Renal pelvis (tissue), 4 donors: ENCODE results near the gene MAP4K2. TPM values are rescaled to one million over a fixed set of nuclear protein-coding genes. Genes with fewer than 3 reads are reported as not detected.

Experiments
- DNase-seq: peaks from one replicate; pipeline ENCODE4 v3.0.0-alpha.2; 2013
- polyA plus RNA-seq, 3 donors: library from polyadenylated mRNA; unstranded; fragments of 120-200 nt; gene quantifications; one replicate each; pipeline ENCODE4 v1.2.1, GENCODE V29; 2013; ENCODE audit not compliant: insufficient read length in 3 of 3

MAP4K2 gene
- polyA plus RNA-seq, 3 donors: 20.4 to 27.6 (median 23.0) TPM

DNA sequence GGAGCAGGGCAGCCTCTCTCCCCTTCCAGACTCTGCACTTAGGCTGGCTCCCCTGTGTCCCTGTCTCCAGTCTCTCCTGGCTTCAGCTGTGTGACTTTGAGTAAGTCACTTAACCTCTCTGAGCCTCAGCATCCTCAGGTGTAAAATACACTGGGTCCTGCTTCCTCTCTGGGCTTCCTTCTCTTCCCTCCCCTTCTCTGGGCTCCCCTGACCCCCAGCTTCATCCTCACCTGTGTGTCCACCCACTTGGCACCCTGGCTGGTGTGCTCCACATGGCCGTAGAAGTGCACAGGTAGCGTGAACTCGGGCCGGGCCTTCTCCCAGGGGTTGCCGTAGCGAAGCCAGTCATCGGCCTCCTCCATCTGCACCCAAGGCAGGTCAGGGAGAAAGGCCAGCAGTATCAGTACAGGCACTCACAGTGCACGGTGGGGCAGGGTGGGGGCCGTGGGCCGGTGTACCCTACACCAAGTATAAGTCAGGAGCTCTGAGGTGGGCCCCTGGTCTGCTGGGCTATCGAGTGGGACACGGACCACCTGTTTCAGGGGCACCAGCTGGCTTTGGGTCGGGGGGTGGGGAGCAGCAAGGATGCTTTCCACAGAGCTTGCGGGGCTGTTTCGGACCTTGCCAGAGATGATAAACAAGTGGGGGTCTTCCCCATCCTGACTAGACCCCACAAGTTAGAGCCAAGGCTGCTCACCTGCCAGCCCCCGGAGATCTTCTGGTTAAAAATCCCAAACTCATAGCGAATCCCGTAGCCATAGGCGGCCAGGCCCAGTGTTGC lies 45.3 kb downstream of the MAP4K2 start:
- no peak for DNase-seq

DNA sequence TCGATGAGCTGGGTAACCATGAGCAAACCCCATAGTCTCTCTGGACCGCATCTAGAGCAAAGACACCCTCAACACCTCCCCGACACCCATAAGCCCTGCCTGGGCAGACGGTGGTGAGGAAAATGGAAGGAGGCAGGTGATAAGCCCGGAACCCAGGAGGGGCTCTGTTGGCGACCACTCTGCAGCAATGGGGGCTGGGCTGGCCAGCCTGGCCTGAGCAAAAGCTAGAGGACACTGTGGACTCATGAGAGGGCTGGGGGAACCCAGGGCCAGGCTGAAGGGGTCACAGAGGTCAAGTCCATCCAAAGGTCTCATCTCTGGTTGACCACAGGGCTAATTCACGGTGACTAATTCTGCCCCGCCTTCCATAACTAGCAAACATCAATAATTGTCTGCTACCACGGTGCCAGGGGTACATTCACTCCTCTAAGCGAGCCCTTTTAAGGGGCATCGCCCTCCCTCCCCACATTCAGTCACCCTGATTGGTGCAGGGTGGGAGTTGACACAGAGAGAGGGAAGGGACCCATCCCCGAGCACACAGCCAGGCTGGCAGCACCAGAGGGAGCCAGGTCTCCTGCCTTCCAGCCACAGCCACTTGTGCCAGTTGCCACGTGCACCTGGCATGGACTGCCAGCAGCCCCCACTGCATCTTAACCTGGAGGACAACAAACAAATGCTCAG lies 47.2 kb downstream of the MAP4K2 start:
- no peak for DNase-seq

DNA sequence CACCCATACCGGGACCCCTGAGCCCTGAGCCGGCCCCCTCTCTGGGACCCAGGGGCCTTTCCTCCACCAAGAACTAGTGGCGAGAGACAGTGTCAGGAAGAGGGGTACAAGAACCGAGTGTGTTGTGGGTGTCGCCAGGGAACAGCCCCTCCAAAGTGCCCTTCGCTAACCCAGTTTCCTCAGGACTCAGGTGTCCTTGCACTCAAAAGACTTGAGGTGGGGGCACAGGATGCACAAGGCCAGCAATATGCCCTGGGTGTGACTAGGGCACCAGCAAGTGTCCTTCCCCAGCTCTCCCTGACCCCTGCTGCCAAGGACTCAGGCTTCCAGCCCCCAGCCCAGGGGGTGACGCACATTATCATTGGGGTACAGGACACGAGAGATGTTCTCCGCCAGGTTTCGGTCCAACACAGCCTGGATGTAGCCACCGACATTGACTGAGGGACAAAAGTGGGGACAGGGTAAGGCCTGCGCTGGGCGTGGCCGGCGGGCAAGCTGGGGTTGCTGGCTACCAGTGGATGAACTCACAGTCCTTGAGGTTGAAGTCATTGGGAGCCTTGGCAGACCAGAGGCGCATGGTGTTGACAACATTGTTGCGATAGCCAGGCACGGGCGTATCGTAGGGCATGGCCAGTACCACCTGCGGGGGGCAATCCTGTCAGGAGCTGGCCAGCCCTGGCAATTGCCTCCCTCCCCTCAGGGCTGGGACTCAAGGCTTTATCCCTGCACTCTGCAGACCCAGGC lies 47.9 kb downstream of the MAP4K2 start:
- DNase-seq: no peak

DNA sequence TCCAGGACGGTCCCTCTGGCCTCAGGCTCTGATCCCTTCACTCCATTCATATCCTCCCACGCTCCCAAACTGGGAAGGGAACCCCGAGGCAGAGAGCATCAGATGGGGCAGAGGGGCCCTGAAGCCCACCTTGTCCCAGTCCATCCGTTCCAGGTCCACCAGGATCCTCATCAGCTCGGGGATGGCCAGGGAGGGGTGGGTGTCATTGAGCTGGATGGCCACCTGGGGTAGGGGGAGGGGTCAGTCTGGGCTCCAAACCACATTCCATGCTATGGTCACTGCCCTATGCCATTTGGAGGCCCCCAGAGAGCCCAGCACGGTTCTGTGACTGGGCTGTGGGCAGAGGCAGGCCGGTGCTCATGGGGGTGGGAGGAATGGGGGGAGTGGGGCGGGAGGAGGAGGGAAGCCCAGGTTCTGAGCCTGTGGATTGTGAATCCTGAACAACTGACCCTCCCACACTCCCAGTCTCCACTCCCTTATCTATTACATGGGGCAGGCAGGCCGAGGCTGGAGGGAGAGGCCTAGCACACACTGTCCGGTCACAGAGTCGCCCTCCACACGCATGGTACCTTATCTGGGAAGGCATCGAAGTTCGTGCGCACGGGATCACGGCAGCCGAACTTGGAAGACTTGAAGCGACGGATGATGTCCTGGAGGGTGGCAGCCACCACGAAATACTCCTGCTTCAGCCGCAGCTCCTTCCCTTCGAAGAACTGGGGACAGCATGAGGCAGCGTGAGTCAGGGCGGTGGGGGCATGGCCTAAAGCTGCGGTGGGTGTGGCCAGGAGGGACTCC lies 48.7 kb downstream of the MAP4K2 start:
- DNase-seq: no peak

DNA sequence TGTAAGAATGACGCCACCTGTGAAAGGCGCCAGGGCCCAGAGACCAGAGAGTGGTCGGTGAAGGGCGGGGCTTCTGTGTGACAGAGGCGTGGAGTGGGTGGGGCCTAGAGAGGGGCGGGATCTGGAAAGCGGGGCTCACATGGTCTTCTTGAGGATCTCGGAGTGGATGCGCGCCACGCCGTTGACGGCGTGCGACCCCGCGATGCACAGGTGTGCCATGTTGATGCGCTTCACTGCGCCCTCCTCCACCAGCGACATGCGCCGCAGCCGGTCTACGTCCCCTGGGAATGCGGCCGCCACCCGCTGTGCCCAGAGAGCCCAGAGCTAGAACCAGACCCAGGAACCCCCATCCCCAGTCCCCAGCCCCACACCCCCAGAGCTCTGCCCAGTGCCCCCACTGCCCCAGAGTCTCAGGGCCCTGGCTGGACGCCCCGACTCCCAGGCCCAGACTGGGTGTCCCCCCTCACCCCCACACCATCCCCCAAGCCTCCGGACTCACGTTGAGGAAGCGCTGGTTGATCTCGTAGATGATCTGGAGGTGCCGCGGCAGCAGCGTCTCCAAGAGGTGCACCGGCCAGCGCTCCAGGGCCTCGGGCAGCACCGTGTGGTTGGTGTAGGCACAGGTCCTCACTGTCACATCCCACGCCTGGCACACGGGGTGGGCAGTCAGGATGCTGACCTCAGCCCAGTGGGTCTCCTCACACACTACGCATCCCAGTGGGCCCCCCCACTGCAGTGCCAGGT lies 49.5 kb downstream of the MAP4K2 start:
- no peak for DNase-seq

DNA sequence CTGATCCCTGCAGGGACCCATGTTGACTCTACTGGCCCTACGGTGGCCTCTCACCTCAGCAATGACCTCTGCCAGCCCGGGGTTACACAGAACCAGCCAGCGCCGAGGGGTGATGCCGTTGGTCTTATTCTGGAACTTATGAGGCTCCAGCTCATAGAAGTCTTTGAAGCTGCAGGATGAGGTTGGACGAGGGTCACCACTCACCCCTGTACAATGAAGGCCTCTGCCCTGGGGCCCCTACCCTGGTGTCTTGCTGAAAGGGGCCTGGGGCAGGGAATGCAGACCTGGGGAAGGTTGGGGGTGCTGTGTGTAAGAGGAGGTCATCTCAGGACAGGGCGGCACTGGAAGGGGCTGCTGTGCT lies 50.0 kb downstream of the MAP4K2 start:
- DNase-seq: no peak

DNA sequence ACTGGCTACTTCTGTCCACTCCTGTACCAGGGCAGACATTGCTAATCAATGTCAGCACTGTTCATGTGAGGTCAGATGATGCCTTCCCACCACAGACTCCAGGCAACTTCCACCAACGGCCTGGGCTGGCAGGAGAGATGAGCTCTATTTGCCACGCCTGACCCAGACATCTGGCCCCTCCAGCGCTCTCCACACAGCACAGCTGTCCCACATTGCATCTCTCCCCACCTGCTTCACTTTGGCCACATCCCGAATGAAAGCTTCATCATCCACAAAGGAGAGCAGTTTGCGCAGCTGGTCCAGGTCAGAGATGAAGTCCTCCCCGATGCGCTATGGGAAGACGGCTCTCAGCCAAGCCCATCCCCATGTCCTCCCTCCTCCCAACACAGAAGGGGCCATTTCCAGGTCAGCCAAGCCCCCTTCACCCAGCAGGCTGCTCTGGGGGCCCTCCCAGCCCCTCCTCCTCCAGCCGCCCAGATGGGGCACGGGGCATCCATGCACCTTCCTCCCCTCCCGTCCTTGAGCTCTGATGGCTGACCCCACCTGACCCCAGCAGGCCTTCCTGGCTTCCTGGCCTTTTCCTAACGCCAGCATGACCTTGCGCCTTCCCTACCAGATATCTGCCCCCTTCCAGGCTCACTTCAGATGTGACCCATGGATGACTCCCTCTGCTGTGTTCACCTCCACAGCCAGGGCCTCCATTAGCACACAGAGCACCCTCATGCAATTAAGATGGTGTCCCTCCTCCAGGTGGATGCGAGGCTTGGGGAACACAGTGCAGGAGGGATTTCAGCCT lies 50.6 kb downstream of the MAP4K2 start:
- no peak for DNase-seq

DNA sequence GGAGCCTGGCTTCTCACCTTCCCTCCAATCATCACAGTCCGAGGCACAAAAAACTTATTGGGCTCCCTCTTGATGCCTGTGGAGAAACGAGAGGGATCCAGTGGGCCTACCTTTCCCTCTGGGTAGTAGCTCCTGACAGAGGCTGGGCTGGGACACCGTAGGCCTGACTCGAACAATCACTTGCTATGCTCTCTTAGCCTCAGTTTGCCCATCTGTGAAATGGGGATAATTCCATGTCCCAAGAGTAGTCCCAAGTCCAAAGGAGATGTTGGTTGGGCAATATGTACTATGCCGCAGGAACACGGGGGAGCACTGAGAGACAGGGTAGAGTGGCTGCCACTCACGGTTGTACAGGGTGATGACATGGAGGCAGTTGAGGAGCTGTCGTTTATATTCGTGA lies 51.4 kb downstream of the MAP4K2 start:
- no peak for DNase-seq

DNA sequence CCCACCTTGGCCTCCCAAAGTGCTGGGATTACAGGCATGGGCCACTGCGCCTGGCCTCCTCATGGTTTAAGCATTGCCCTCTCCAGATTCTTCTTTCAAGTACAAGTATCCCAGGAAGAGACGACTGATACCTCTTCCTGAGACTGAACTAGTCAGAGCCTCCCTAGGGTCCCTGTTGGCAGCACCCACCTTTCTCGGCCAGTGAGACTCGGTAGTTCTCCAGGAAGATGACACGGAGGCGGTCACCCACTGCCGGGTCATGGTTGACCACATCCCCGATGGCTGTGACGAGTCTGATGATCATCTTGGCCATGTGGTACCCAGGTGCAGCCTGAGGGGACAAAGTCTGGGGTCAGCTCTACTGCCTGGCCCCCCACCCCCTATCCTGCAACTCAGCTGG lies 51.9 kb downstream of the MAP4K2 start:
- DNase-seq: no peak

DNA sequence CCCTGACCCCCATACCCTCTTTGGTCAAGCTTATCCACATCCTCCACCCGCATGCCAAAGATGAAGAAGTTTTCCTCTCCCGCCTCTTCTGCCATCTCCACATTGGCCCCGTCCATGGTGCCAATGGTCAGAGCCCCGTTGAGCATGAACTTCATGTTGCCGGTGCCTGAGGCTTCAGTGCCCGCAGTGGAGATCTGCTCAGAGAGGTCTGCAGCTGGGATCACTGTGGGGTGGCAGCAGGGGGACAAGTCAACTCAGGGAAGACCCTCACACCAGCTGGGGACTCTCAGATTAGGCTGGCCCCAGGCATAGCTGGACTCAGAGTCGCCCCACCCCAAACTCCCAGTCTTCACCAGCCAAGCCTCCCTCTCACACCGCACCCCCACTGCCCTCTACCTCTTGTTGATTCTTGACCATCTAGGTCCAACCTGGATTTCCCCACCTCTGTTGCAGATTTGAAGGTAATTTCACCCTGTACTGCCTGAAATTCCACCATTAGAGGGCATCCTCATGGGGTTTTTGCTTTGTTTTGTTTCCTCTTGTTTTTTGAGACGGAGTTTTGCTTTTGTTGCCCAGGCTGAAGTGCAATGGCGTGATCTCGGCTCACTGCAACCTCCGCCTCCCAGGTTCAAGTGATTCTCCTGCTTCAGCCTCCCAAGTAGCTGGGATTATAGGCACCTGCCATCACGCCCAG lies 52.5 kb downstream of the MAP4K2 start:
- no peak for DNase-seq

DNA sequence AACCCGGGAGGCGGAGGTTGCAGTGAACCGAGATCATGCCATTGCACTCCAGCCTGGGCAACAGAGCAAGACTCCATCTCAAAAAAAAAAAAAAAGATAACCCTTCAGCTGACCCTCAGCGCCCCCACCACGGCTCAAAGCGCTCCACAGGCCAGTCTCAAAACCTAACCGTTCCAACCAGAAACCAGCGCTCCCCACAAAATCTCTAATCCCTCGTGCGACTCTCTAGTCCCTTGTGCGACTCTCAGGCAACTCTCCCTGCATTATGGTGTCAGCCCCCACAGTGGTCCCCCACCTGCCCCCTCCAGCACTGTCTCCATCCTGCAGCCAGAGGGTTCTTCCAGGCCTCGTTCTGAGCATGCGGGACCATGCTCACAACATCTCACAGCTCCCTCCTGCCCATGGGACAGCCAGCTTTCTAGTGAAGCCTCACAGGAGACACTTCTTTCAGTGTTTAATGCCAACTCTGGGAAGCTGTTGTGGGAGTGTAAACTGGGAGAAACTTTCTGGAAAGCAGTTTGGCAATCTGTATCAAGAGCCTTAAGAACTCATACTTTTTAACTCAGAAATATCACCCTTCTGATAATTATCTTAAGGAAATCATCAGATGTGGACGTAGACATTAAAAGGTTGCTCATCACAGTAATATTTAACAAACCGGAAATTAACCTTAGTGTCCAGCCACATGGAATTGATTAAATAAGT lies 54.9 kb downstream of the MAP4K2 start:
- no peak for DNase-seq

DNA sequence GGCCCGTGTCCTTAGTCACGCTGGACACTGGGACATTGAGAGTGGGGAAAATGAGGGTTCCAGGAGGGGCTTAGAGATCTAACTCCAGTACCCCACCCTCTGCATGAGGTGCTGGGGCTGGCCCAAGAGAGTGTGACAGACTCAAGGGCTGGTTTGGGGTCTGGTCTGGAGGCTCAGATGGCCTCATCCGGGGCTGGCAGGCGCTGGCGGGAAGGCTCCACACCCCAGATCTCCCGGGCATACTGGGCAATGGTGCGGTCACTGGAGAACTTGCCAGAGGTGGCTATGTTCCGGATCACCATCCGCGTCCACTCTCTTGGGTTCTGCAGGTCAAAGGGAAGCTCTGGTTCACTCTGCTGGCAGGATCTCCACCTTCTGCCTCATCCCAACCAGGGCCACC lies 56.5 kb downstream of the MAP4K2 start:
- no peak for DNase-seq

DNA sequence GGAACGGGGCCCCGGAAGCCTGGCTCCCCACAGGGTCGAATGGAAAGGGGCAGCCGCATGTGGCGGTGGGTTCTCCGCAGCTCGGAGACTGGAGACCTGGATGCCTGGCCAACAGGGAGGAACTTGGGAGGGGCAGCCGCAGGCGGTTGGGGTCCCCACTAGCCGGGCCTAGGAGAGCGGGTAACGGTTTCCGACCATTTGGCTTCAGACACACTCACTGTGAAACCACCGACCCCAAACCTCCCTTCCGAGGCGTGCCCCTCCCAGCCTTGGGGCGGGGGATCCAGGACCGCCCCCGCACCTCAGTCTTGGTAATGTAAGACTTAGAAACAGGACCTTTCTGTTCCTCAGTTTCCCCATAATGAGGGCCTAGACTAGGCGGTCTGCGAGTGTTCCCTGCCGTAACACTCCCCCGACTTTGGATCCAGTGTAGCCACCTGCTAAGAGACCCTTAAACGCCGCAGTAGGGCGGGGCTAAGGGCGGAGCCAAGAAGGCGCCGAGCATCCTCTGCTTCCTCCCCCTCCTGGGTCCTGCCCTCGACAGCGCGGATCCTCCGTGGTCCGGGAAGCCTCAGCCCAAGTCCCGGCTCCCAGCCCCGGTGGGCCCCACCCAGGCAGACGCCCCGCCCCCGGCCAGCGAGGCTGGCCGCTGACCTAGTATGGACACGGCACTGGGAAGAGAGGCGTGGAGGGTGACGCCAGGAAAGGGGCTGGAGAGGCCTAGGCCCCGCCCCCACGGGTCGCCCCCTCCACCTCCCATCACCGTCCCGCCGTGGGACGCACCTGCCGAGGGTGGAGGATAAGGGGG lies 57.3 kb downstream of the MAP4K2 start:
- DNase-seq: no peak

DNA sequence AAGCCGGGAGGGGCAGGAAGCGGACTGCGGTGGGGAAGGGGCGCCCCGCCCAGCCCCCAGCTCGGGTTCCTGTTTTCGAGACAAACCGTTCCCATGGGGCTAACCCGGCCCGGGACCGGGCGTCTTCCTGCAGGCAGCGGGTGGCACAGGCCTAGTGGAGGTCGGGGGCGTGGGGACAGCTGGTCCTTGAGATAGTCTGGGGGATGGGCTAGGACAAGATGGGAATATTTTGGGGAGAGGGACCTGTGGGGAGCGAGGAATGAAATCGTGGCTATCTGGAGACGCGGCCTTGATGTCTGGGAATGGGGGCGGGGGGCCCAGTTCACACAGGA lies 57.9 kb downstream of the MAP4K2 start:
- DNase-seq: no peak

DNA sequence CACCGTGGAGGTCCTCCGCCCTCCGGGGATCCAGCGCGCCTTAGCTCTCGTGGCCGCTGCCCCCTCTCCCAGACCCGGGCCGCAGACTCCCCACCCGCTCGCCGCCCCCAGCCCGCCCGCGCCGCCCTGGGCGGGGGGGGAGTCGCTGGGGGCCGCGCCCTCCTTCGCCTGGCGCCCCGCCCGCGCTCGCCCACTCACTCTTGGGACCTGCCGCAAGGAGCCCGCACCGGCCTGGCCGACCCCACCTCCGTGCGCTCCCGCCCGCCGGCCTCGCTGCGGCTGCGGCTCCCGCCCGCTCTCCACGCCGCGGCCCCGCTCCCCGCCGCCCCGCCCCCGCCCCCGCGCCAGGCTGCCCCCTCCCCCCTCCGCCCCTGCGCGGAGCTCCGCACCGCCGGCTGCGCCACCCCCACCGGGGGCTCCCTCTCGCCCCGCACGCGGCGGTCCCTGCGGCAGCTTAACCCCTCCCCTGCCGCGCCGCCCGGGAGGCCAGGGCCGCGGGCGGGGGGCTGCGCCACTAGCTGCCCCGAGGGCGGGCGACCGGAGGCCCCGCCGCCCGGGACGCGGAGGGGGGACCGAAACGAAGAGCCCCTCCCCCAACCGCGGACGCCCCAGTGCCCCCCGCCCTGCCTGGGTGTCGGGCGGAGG lies 58.3 kb downstream of the MAP4K2 start:
- DNase-seq: no peak

DNA sequence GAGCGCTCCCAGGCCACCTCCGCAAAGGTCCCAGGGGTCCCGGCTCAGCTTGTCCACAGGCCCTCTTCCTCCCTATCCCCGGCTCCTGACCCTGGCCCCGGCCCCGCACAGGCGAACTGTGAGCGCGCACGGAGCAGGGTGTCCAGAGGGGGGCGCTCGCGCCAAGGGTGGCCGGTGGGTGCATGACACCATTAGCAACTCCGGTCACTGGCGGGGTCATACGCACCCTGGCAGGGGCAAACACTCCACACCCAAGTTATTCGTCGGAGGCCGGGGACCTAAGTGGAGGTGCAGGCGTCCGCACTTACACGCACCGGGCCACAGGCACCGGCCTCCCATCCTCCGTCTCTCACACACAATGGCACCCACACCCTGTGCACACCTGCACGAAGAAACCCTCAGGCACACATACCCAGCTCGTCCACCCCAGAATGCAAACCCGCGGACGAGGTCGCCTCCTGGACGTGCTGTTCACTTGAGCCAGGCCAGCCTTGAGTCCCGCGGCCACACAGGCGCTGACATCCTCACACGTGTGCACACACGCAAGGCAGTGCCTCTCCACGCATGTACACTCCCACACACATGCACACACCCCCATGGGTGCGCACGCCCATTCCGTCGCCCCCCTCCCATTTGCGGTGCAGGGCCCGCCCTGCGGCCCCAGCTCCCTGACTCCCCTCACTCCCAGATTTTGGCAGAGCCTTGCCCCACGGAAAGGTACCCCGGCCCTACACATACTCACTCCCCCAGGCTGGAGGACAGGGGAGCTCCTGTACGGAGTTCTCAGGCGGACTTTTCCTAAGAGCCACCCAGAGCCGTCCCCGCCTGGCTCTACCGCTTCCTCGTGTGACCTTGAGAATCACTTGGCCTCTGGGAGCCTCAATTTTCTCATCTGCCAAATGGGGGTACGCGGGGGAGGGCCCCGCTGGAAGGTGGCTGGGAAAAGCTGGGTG lies 59.1 kb downstream of the MAP4K2 start, which contains the start of gene RASGRP2:
Gene RASGRP2 (minus strand): TSS at position 552 of the 953 bp plus-strand sequence. CDS start 1,276 bp downstream, outside the sequence.
- DNase-seq: no peak
